Astrocyte (in vitro differentiated cells and primary cell): ENCODE measurements around the gene CD79A. TPM values are rescaled to one million over a fixed set of nuclear protein-coding genes. Genes with fewer than 3 reads are reported as not detected.

Experiments used
- DNase-seq: peaks from one replicate; pipeline ENCODE4 v3.0.0-alpha.2; 2010; ENCODE audit warnings: low read depth
- FAIRE-seq: peaks from 2 replicates; lab custom pipeline; 2011; peaks lifted over from hg19 to GRCh38; lab: Jason Lieb, UNC
- H2AFZ ChIP-seq: 2 replicates; pipeline ENCODE4 v1.6.0; 2012; ENCODE audit warnings: low read depth, low read length, inconsistent platforms
- H3K27ac ChIP-seq: 2 replicates; pipeline ENCODE4 v1.5.1; 2011; ENCODE audit warnings: low read depth, low read length, inconsistent platforms
- H3K27me3 ChIP-seq: 2 replicates; pipeline ENCODE4 v1.6.0; 2011; ENCODE audit warnings: low read length, inconsistent platforms; ENCODE audit not compliant: insufficient read depth
- H3K36me3 ChIP-seq: 2 replicates; pipeline ENCODE4 v1.5.1; 2011; ENCODE audit warnings: low read length, inconsistent platforms; ENCODE audit not compliant: insufficient read depth
- H3K4me1 ChIP-seq: 2 replicates; pipeline ENCODE4 v1.5.1; 2011; ENCODE audit warnings: low read length, inconsistent platforms; ENCODE audit not compliant: insufficient read depth
- H3K4me2 ChIP-seq: 2 replicates; pipeline ENCODE4 v1.6.0; 2012; ENCODE audit warnings: low read length, inconsistent platforms
- H3K4me3 ChIP-seq: 2 replicates; pipeline ENCODE4 v1.5.1; 2011; ENCODE audit warnings: low read depth, mild to moderate bottlenecking, low read length, inconsistent platforms; ENCODE audit not compliant: insufficient read depth
- H3K79me2 ChIP-seq: 2 replicates; pipeline ENCODE4 v1.6.0; 2012; ENCODE audit warnings: mild to moderate bottlenecking, low read length, inconsistent platforms; ENCODE audit not compliant: insufficient read depth
- H3K9ac ChIP-seq: 2 replicates; pipeline ENCODE4 v1.6.0; 2012; ENCODE audit warnings: mild to moderate bottlenecking, low read length, inconsistent platforms
- H3K9me3 ChIP-seq: 2 replicates; pipeline ENCODE4 v1.5.1; 2012; ENCODE audit warnings: low read depth, mild to moderate bottlenecking, low read length, inconsistent platforms; ENCODE audit not compliant: insufficient read depth
- H4K20me1 ChIP-seq: 2 replicates; pipeline ENCODE4 v1.6.0; 2012; ENCODE audit warnings: low read length, inconsistent platforms; ENCODE audit not compliant: insufficient read depth
- H3K27ac Mint-ChIP-seq: one replicate; pipeline ENCODE4 v1.8.0; 2021; ENCODE audit warnings: mild to moderate bottlenecking, mixed read lengths; ENCODE audit not compliant: unreplicated experiment
- H3K27me3 Mint-ChIP-seq: one replicate; pipeline ENCODE4 v1.8.0; 2021; ENCODE audit warnings: low read depth, mixed read lengths; ENCODE audit not compliant: unreplicated experiment
- H3K36me3 Mint-ChIP-seq: one replicate; pipeline ENCODE4 v1.8.0; 2021; ENCODE audit warnings: low read depth, mixed read lengths; ENCODE audit not compliant: unreplicated experiment
- H3K4me1 Mint-ChIP-seq: one replicate; pipeline ENCODE4 v1.8.0; 2021; ENCODE audit warnings: low read depth, mixed read lengths; ENCODE audit not compliant: unreplicated experiment
- H3K4me3 Mint-ChIP-seq: one replicate; pipeline ENCODE4 v1.8.0; 2021; ENCODE audit warnings: mild to moderate bottlenecking, moderate library complexity, mixed read lengths; ENCODE audit not compliant: unreplicated experiment
- H3K9me3 Mint-ChIP-seq: one replicate; pipeline ENCODE4 v1.8.0; 2021; ENCODE audit warnings: mild to moderate bottlenecking, mixed read lengths; ENCODE audit not compliant: unreplicated experiment
- EZH2 ChIP-seq: IDR thresholded peaks from 2 replicates; pipeline ENCODE4 v1.6.1; 2012; ENCODE audit warnings: mild to moderate bottlenecking, low read length, inconsistent platforms; ENCODE audit not compliant: insufficient read depth
- total RNA-seq: library from RNA; stranded (reverse); gene quantifications from 2 replicates; pipeline ENCODE4 v1.2.1, GENCODE V29; 2021
- TF ChIP-seq, protein P1 (sequence below): IDR thresholded peaks from 2 replicates; pipeline ENCODE4 v1.5.1; 2011; ENCODE audit warnings: low read depth, mild to moderate bottlenecking, inconsistent platforms, low read length, moderate library complexity; ENCODE audit not compliant: insufficient read depth

CD79A gene
- total RNA-seq, 1 donor from 2014 or later, result 0.30 TPM

- Histone ChIP-seq H2AFZ (no peak overlapping the region), H3K27ac (no peak overlapping the region), H3K4me2 (no peak overlapping the region), H3K36me3 (no peaks in the 10 kb centered on the region), H3K4me3 (no peak overlapping the region), H3K4me1 (no peaks in the 10 kb centered on the region), H4K20me1 (no peaks in the 10 kb centered on the region), H3K27me3 (peaks cover 34% of the 10 kb centered on the region), H3K9me3 (no peaks in the 10 kb centered on the region), H3K79me2 (no peaks in the 10 kb centered on the region), H3K9ac (no peak overlapping the region)
- TF ChIP-seq, protein P1, sequence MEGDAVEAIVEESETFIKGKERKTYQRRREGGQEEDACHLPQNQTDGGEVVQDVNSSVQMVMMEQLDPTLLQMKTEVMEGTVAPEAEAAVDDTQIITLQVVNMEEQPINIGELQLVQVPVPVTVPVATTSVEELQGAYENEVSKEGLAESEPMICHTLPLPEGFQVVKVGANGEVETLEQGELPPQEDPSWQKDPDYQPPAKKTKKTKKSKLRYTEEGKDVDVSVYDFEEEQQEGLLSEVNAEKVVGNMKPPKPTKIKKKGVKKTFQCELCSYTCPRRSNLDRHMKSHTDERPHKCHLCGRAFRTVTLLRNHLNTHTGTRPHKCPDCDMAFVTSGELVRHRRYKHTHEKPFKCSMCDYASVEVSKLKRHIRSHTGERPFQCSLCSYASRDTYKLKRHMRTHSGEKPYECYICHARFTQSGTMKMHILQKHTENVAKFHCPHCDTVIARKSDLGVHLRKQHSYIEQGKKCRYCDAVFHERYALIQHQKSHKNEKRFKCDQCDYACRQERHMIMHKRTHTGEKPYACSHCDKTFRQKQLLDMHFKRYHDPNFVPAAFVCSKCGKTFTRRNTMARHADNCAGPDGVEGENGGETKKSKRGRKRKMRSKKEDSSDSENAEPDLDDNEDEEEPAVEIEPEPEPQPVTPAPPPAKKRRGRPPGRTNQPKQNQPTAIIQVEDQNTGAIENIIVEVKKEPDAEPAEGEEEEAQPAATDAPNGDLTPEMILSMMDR, result no peak
- TF ChIP-seq EZH2, result no peak
- no peak overlapping the region for H3K27ac Mint-ChIP-seq
- no peak overlapping the region for H3K4me3 Mint-ChIP-seq
- no peaks in the 10 kb centered on the region for H3K36me3 Mint-ChIP-seq
- FAIRE-seq (no peak), DNase-seq (no peak)
- H3K9me3 Mint-ChIP-seq, result no peaks in the 10 kb centered on the region
- no peaks in the 10 kb centered on the region for H3K4me1 Mint-ChIP-seq
- peaks cover 44% of the 10 kb centered on the region for H3K27me3 Mint-ChIP-seq
These were observed 23.3 kb upstream of the CD79A start for GRCh38 chr19:41853768-41854167.

DNA sequence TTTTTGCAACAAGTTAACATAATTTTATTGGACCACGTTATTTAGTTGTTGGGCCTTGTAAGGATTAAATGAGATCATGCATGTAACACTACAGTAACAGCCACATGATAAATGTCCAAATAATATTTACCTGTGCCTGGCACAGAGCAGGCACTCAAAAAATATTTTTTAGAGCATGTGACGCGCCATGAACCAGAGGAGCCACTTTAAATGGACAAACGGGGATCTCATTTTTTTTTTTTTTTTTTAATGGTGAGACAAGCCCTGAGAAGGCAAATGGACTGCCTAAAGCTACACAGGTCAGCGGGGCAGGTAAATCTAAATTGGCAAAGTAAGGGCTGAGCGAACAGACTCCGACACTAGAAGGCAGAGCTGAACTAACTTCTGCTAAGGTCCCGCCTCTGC is 17.9 kb upstream of the CD79A start:
- H3K4me3 ChIP-seq, result peak overlapping the region; percentile 30
- peaks cover 29% of the 10 kb centered on the region for H3K4me1 ChIP-seq
- Mint-ChIP-seq H3K36me3 (peaks cover 30% of the 10 kb centered on the region), H3K4me3 (peak overlapping the region; percentile 98), H3K27me3 (peaks cover 9% of the 10 kb centered on the region), H3K4me1 (peaks cover 19% of the 10 kb centered on the region), H3K9me3 (no peaks in the 10 kb centered on the region), H3K27ac (peak overlapping the region; percentile 98)
- no peak overlapping the region for H3K27ac ChIP-seq
- peak overlapping the region; percentile 67 for H3K9ac ChIP-seq
- H3K4me2 ChIP-seq, result peak overlapping the region; percentile 97
- no peak for DNase-seq
- H3K27me3 ChIP-seq, result peaks cover 8% of the 10 kb centered on the region
- no peaks in the 10 kb centered on the region for H3K9me3 ChIP-seq
- H2AFZ ChIP-seq, result peak overlapping the region; percentile 21
- peaks cover 31% of the 10 kb centered on the region for H3K36me3 ChIP-seq
- H4K20me1 ChIP-seq, result peaks cover 38% of the 10 kb centered on the region
- TF ChIP-seq EZH2, result no peak
- TF ChIP-seq, protein P1, result no peak
- peaks cover 44% of the 10 kb centered on the region for H3K79me2 ChIP-seq
- no peak for FAIRE-seq

DNA sequence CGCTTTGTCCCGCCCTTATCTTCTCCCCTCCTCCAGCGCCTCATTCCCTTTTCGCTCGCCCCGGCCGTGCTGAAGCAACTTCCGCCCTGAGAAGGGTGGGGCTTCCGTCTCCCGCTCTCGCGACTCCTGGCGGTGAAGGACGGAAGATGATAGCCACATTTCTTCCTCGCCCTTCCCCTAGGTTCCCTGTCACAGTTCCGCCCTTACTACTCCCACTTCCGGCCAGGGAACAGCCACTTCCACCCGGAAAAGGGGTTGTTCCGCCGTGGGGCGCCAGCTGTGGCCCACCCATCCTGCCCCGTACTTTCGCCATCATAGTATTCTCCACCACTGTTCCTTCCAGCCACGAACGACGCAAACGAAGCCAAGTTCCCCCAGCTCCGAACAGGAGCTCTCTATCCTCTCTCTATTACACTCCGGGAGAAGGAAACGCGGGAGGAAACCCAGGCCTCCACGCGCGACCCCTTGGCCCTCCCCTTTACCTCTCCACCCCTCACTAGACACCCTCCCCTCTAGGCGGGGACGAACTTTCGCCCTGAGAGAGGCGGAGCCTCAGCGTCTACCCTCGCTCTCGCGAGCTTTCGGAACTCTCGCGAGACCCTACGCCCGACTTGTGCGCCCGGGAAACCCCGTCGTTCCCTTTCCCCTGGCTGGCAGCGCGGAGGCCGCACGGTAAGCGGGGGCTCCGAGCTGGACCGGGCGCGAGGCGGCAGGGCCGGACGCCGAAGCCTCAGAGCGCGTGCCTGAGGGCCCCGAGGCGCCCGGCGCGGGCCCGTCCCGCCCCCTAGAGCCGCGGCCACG is 17.3 kb upstream of the CD79A start, which contains the start of gene RPS19:
Gene RPS19, plus strand, starts transcription at position 638 of the 801 bp plus-strand sequence. CDS start 520 bp downstream, outside the sequence.
- Mint-ChIP-seq H3K36me3 (peaks cover 35% of the 10 kb centered on the region), H3K9me3 (no peaks in the 10 kb centered on the region), H3K4me3 (peak within 1 kb of the TSS; percentile 99), H3K27ac (peak within 1 kb of the TSS; percentile 99), H3K27me3 (peaks cover 3% of the 10 kb centered on the region), H3K4me1 (peaks cover 25% of the 10 kb centered on the region)
- DNase-seq (peak; percentile 95), FAIRE-seq (peak; percentile 90)
- peaks cover 5% of the 10 kb centered on the region for H3K27me3 ChIP-seq
- peaks cover 37% of the 10 kb centered on the region for H3K36me3 ChIP-seq
- H3K27ac ChIP-seq, result peak within 1 kb of the TSS; percentile 94
- H3K9ac ChIP-seq, result peak within 1 kb of the TSS; percentile 100
- peak within 1 kb of the TSS; percentile 96 for H3K4me3 ChIP-seq
- peaks cover 44% of the 10 kb centered on the region for H4K20me1 ChIP-seq
- peaks cover 32% of the 10 kb centered on the region for H3K4me1 ChIP-seq
- H2AFZ ChIP-seq, result peak within 1 kb of the TSS; percentile 78
- TF ChIP-seq, protein P1, result peak; percentile 35
- no peak for TF ChIP-seq EZH2
- peaks cover 50% of the 10 kb centered on the region for H3K79me2 ChIP-seq
- H3K9me3 ChIP-seq, result no peaks in the 10 kb centered on the region
- H3K4me2 ChIP-seq, result peak within 1 kb of the TSS; percentile 97
